Measurements from ENCODE around the gene MAPK8IP3. TPM values are rescaled to one million over a fixed set of nuclear protein-coding genes. Genes with fewer than 3 reads are reported as not detected.
A peak's percentile ranks its signal among the peaks of the same experiment; 100 is the strongest.

Gene MAPK8IP3
- total RNA-seq, 1 donor from 2014 or later: 28.5 TPM

GRCh38 chr16:1773703-1774447, 67.9 kb downstream of the MAPK8IP3 start:
- H3K27ac ChIP-seq: no peak overlapping the region
- H3K4me3 ChIP-seq: peak overlapping the region; percentile 83
- peaks cover 3% of the 10 kb centered on the region for H3K27me3 Mint-ChIP-seq (ENCODE audit: insufficient read depth, low read depth)
- H3K9me3 ChIP-seq (ENCODE audit: low read depth): no peaks in the 10 kb centered on the region
- H3K4me3 Mint-ChIP-seq: peak overlapping the region; percentile 97
- H3K4me1 ChIP-seq: peaks cover 5% of the 10 kb centered on the region
- H3F3A ChIP-seq (ENCODE audit: low read depth): peaks cover 7% of the 10 kb centered on the region
- no peaks in the 10 kb centered on the region for H3K9me3 Mint-ChIP-seq
- peaks cover 41% of the 10 kb centered on the region for H4K20me1 ChIP-seq (ENCODE audit: low read depth)
- H3K4me1 Mint-ChIP-seq: peaks cover 10% of the 10 kb centered on the region
- TF ChIP-seq EZH2phosphoT487 (IDR thresholded peaks at IDR 0.05) (no peak), EZH2 (IDR thresholded peaks at IDR 0.05) (no peak)
- TF ChIP-seq, protein P1, sequence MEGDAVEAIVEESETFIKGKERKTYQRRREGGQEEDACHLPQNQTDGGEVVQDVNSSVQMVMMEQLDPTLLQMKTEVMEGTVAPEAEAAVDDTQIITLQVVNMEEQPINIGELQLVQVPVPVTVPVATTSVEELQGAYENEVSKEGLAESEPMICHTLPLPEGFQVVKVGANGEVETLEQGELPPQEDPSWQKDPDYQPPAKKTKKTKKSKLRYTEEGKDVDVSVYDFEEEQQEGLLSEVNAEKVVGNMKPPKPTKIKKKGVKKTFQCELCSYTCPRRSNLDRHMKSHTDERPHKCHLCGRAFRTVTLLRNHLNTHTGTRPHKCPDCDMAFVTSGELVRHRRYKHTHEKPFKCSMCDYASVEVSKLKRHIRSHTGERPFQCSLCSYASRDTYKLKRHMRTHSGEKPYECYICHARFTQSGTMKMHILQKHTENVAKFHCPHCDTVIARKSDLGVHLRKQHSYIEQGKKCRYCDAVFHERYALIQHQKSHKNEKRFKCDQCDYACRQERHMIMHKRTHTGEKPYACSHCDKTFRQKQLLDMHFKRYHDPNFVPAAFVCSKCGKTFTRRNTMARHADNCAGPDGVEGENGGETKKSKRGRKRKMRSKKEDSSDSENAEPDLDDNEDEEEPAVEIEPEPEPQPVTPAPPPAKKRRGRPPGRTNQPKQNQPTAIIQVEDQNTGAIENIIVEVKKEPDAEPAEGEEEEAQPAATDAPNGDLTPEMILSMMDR (IDR thresholded peaks at IDR 0.05): no peak
- DNase-seq (ENCODE audit: low spot score): no peak
- peaks cover 3% of the 10 kb centered on the region for H3K36me3 Mint-ChIP-seq
- no peak overlapping the region for H3K27ac Mint-ChIP-seq
- H2AFZ ChIP-seq (replicated peaks): peak overlapping the region; percentile 80
- H3K79me2 ChIP-seq (ENCODE audit: low read depth): peaks cover 25% of the 10 kb centered on the region
- peak overlapping the region; percentile 95 for H3K4me2 ChIP-seq
- H3K27me3 ChIP-seq: no peaks in the 10 kb centered on the region
- H3K36me3 ChIP-seq: no peaks in the 10 kb centered on the region
- H3K9ac ChIP-seq: peak overlapping the region; percentile 47

DNA sequence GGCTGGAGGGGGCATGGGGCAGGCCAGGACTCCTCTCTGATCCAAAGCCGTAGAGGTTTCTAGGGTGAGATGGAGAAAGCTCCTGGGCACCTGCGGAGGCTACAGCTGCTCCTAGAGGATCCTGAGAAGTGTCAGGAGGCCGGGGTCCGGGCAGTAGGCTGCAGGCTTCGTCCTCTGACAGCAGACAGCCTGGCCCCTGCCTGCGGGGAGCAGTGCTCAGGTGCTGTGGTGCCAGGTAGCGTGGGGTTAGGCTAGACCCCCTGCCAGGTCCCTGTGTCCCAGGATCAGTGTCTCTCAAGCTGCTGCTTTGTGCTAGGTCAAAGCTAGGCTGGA, 68.4 kb downstream of the MAPK8IP3 start:
- Histone ChIP-seq H3K4me2 (peak overlapping the region; percentile 95), H3K27me3 (no peaks in the 10 kb centered on the region), H3K4me3 (peak overlapping the region; percentile 83), H2AFZ (replicated peaks) (no peak overlapping the region), H3K79me2 (ENCODE audit: low read depth) (peaks cover 25% of the 10 kb centered on the region), H4K20me1 (ENCODE audit: low read depth) (peaks cover 42% of the 10 kb centered on the region), H3K4me1 (peaks cover 5% of the 10 kb centered on the region), H3K9me3 (ENCODE audit: low read depth) (no peaks in the 10 kb centered on the region), H3K27ac (no peak overlapping the region), H3K36me3 (no peaks in the 10 kb centered on the region), H3F3A (ENCODE audit: low read depth) (peaks cover 7% of the 10 kb centered on the region), H3K9ac (no peak overlapping the region)
- DNase-seq (ENCODE audit: low spot score): no peak
- Mint-ChIP-seq H3K36me3 (peaks cover 3% of the 10 kb centered on the region), H3K27ac (no peak overlapping the region), H3K9me3 (no peaks in the 10 kb centered on the region), H3K27me3 (ENCODE audit: insufficient read depth, low read depth) (peaks cover 3% of the 10 kb centered on the region), H3K4me3 (peak overlapping the region; percentile 97), H3K4me1 (peaks cover 10% of the 10 kb centered on the region)
- TF ChIP-seq EZH2phosphoT487 (IDR thresholded peaks at IDR 0.05) (no peak), EZH2 (IDR thresholded peaks at IDR 0.05) (no peak)
- TF ChIP-seq, protein P1 (IDR thresholded peaks at IDR 0.05): no peak

DNA sequence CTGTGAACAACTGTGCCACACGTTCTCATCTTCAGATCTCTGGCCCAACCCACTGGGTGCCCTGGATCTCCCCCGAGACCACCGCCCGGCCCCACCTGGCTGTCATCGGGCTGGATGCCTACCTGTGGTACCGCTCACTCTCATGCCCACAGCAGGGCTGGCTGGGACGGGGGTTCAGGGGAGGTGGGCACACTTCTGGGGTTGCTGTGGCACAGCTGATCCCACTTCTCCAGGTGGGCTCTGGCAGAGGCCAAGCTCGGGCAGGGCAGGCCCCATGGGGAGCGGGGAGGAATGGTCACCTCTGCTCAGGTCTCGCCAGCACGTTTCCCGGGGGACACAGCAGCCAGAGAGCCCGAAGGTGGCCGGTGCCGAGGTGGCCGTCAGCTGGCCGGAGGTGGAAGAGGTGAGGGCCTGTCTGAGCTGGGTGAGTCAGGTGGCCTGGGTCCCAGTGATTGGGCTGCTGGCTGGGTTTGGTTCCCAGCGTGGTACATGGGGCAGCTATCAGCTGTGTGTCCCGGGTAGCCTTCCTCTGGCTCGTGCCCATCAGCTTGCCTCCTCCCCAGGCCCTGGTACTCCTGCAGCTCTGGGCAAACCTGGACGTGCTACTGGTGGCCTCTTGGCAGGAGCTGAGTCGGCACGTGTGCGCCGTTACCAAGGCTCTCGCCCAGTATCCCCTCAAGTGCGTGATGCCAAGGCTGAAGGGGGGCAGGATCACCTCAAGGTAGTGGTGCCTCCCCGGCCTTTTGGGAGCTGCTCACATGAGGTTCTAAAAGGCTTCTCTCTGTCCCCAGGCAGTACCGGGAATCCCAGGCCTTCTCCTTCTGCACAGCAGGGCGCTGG, 69.2 kb downstream of the MAPK8IP3 start:
- Mint-ChIP-seq H3K27ac (no peak overlapping the region), H3K36me3 (peaks cover 3% of the 10 kb centered on the region), H3K9me3 (no peaks in the 10 kb centered on the region), H3K4me1 (peaks cover 10% of the 10 kb centered on the region), H3K4me3 (peak overlapping the region; percentile 58), H3K27me3 (ENCODE audit: insufficient read depth, low read depth) (peaks cover 5% of the 10 kb centered on the region)
- Histone ChIP-seq H2AFZ (replicated peaks) (no peak overlapping the region), H3F3A (ENCODE audit: low read depth) (peaks cover 3% of the 10 kb centered on the region), H3K9me3 (ENCODE audit: low read depth) (no peaks in the 10 kb centered on the region), H3K36me3 (no peaks in the 10 kb centered on the region), H3K4me2 (no peak overlapping the region), H3K4me3 (no peak overlapping the region), H3K27me3 (no peaks in the 10 kb centered on the region), H3K27ac (no peak overlapping the region), H4K20me1 (ENCODE audit: low read depth) (peaks cover 38% of the 10 kb centered on the region), H3K79me2 (ENCODE audit: low read depth) (peaks cover 25% of the 10 kb centered on the region), H3K9ac (no peak overlapping the region), H3K4me1 (peaks cover 5% of the 10 kb centered on the region)
- TF ChIP-seq EZH2 (IDR thresholded peaks at IDR 0.05) (no peak), EZH2phosphoT487 (IDR thresholded peaks at IDR 0.05) (no peak)
- TF ChIP-seq, protein P1 (IDR thresholded peaks at IDR 0.05): no peak
- no peak for DNase-seq (ENCODE audit: low spot score)

All from neural progenitor cell (in vitro differentiated cells).